Measurements from ENCODE around the gene APCDD1L. TPM values are rescaled to one million over a fixed set of nuclear protein-coding genes. Genes with fewer than 3 reads are reported as not detected.

The APCDD1L gene
- total and polyA plus RNA-seq, 4 donors: 0.02 to 0.74 (median 0.31) TPM

DNA sequence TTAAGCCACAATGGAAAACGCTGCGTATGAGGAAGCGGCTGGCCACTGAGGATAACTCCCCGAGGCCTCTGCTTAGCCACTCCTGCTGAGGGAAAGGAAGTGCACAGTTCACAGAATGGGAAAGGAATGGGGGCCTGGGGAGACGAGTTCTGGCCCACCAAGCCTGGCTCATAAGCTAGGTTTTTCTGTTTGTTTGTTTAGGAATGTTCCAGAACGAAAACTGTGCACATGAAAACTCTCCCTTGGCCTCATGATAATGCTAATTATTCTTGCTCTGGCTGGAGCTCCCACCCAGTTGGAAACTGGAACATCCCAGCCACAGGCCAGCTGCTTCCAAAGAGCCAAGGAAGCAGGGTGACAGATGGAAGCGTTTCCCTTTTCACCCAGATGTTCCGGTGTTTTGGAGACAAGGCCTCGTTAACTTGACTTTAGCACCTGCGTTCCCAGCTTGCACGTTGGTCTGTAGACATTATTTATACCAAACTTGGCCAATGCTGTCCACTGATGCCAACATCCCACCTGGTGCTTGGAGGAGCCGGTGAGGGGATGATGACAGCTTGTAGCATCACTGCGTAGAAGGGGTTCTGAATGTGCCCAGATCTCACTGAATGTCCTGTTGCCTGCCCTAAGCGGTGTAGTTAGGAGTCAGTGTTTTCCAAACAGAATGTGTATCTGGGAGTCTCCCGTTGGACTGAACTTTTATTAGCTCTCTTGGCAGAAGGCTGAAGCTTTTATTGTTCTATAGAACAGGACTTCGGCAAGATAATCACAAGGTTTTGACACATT is 34.5 kb downstream of the APCDD1L start:
- no peaks in the 10 kb centered on the region for H3K27me3 ChIP-seq (ENCODE audit: control insufficient read depth in 3 of 3, insufficient read depth in 3 of 3, low read length in 2 of 3)
- no peak for TF ChIP-seq CTCF (IDR thresholded peaks at IDR 0.05; ENCODE audit: control extremely low read depth, extremely low read depth)
- DNase-seq: no peak
- 80 to 84% methylated on average over 16 of the region's 16 CpGs for WGBS, 2 donors
- H3K36me3 ChIP-seq (ENCODE audit: control insufficient read depth in 4 of 4, insufficient read depth in 4 of 4, low read length in 4 of 4): no peaks in the 10 kb centered on the region
- H3K9me3 ChIP-seq (ENCODE audit: control insufficient read depth in 4 of 4, insufficient read depth in 3 of 4, low read length in 3 of 4): peaks cover 0 to 12% (median 6%) of the 10 kb centered on the region in 4 donors
- no peak for ATAC-seq (ENCODE audit: insufficient read depth, low FRiP score)
- peaks cover 0 to 8% (median 1%) of the 10 kb centered on the region in 5 donors for H3K4me1 ChIP-seq (ENCODE audit: control insufficient read depth in 5 of 5, insufficient read depth in 5 of 5, low read length in 5 of 5)
- H3K27ac ChIP-seq (ENCODE audit: low read depth in 1 of 2, low read length in 1 of 2): no peak overlapping the region
- no peak overlapping the region for H3K4me3 ChIP-seq
- H3K9ac ChIP-seq (ENCODE audit: insufficient read depth in 1 of 2, low read length in 2 of 2): no peak overlapping the region

DNA sequence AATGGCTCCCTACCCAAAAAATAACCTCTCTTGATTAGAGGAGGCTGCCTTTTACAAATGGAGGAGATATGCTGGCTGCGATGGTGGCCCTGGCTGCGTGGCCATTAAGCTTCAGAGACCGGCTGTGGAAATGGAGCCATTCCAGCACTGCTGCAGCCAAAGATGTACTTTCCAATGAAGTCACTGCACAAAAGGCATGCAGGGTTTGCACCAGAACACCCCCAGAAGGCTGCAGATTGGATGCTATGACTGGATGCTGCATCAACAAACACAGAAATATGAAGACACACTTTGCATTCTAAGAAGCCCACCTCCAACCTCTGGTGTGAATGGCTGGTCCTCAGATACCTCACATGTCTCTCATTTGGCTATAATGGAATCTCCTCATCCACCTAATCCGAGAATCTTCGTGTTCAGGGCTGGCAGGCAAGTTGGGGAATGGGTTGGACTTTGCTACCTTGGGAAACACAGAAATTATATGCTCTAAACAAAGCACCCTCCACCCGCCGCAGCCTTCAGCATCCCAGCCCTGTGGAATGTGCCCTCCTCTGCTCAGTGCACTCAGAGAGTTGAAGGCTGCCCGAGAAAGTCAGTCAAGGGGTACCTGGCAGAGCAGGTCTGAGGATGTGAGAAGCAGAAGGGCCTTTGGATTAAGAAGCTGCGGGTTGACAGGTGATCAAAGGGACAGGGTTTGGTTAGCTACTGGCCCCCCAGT is 35.3 kb downstream of the APCDD1L start:
- Histone ChIP-seq H3K4me3 (no peak overlapping the region), H3K36me3 (ENCODE audit: control insufficient read depth in 4 of 4, insufficient read depth in 4 of 4, low read length in 4 of 4) (no peaks in the 10 kb centered on the region), H3K27me3 (ENCODE audit: control insufficient read depth in 3 of 3, insufficient read depth in 3 of 3, low read length in 2 of 3) (no peaks in the 10 kb centered on the region), H3K27ac (ENCODE audit: low read depth in 1 of 2, low read length in 1 of 2) (no peak overlapping the region), H3K9ac (ENCODE audit: insufficient read depth in 1 of 2, low read length in 2 of 2) (no peak overlapping the region), H3K4me1 (ENCODE audit: control insufficient read depth in 5 of 5, insufficient read depth in 5 of 5, low read length in 5 of 5) (peaks cover 0 to 3% (median 0%) of the 10 kb centered on the region in 5 donors), H3K9me3 (ENCODE audit: control insufficient read depth in 4 of 4, insufficient read depth in 3 of 4, low read length in 3 of 4) (peaks cover 0 to 12% (median 6%) of the 10 kb centered on the region in 4 donors)
- TF ChIP-seq CTCF (IDR thresholded peaks at IDR 0.05; ENCODE audit: control extremely low read depth, extremely low read depth): no peak
- no peak for DNase-seq
- WGBS, 2 donors: 84 to 85% methylated on average over 9 of the region's 9 CpGs
- no peak for ATAC-seq (ENCODE audit: insufficient read depth, low FRiP score)

DNA sequence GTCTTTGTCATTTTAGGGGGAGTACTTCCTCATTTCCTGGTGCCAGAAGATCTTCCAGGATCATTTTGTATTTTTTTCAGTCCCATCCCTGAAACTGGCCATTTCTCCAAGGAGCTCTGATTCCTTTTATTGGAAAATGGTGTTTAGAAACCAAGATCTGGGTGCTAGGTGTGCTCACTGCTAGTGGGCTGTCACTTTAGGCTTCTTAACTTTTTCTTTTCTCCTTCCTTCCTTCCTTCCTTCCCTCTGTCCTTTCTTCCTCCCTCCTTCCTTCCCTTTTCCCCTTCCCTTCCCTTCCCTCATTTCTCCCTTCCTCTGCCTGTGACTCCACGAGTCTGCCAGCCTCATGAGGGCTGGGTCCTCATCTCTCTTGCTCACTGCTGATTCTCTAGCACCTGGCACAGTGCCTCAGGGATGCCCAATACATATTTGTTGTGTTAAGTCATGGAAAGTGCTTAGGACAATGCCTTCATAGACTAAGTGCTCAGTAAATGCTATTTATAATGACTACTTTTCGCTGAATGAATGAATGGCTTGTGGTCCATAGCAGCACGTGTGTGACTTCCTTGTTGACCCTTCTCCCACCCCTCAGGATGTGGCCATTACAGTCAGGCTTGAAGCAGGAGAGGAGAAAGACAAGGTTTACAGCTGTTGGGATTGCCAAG is 36.9 kb downstream of the APCDD1L start:
- TF ChIP-seq CTCF (IDR thresholded peaks at IDR 0.05; ENCODE audit: control extremely low read depth, extremely low read depth): no peak
- Histone ChIP-seq H3K9ac (ENCODE audit: insufficient read depth in 1 of 2, low read length in 2 of 2) (no peak overlapping the region), H3K4me3 (no peak overlapping the region), H3K9me3 (ENCODE audit: control insufficient read depth in 4 of 4, insufficient read depth in 3 of 4, low read length in 3 of 4) (peaks cover 0 to 12% (median 6%) of the 10 kb centered on the region in 4 donors), H3K27me3 (ENCODE audit: control insufficient read depth in 3 of 3, insufficient read depth in 3 of 3, low read length in 2 of 3) (no peaks in the 10 kb centered on the region), H3K27ac (ENCODE audit: low read depth in 1 of 2, low read length in 1 of 2) (no peak overlapping the region), H3K36me3 (ENCODE audit: control insufficient read depth in 4 of 4, insufficient read depth in 4 of 4, low read length in 4 of 4) (no peaks in the 10 kb centered on the region), H3K4me1 (ENCODE audit: control insufficient read depth in 5 of 5, insufficient read depth in 5 of 5, low read length in 5 of 5) (peaks cover 0 to 5% (median 0%) of the 10 kb centered on the region in 5 donors)
- WGBS, 2 donors: 79 to 88% methylated on average over 3 of the region's 3 CpGs
- DNase-seq: no peak
- no peak for ATAC-seq (ENCODE audit: insufficient read depth, low FRiP score)

Data from lung (tissue), 12 donors.